ENCODE data around the gene FAM78A. TPM values are rescaled to one million over a fixed set of nuclear protein-coding genes. Genes with fewer than 3 reads are reported as not detected.

Gene FAM78A
- total RNA-seq, 1 experiment from 2014 or later: 0.07 TPM

GRCh38 chr9:131217331-131218031, 58.8 kb downstream of the FAM78A start:
- Histone ChIP-seq H3K4me2 (ENCODE audit: low read length) (no peak overlapping the region), H2AFZ (ENCODE audit: low read length) (no peak overlapping the region), H3K9ac (ENCODE audit: low read length) (no peak overlapping the region), H3K9me2 (replicated peaks; ENCODE audit: low read length) (no peaks in the 10 kb centered on the region), H3K4me1 (ENCODE audit: insufficient read depth, low read length) (no peaks in the 10 kb centered on the region), H3F3A (ENCODE audit: low read length, unreplicated experiment) (no peaks in the 10 kb centered on the region), H3K4me3 (ENCODE audit: low read length) (no peak overlapping the region), H4K20me1 (ENCODE audit: low read length) (no peaks in the 10 kb centered on the region), H3K27ac (ENCODE audit: low read length) (no peak overlapping the region), H3K79me2 (ENCODE audit: low read length) (no peaks in the 10 kb centered on the region), H3K27me3 (ENCODE audit: low read length) (no peaks in the 10 kb centered on the region), H3K36me3 (ENCODE audit: low read depth, low read length) (no peaks in the 10 kb centered on the region), H3K9me3 (ENCODE audit: low read length) (no peaks in the 10 kb centered on the region)
- DNase-seq (no peak), ATAC-seq (peak; percentile 45)
- TF ChIP-seq EZH2 (IDR thresholded peaks at IDR 0.05; ENCODE audit: low read length, unreplicated experiment) (no peak), CTCF (conservative IDR thresholded peaks at IDR 0.05; ENCODE audit: low read depth, low read length) (no peak), EZH2phosphoT487 (IDR thresholded peaks at IDR 0.05; ENCODE audit: borderline replicate concordance, low read length) (no peak)
- POLR2A ChIA-PET (ENCODE audit: unreplicated experiment): no interaction called here
- CTCF ChIA-PET: no interaction called here
- intact Hi-C loops (cut with micrococcal nuclease): no loop called here
- BruUV-seq (replicated peaks): no TSS peak

GRCh38 chr9:131216806-131217205, 59.5 kb downstream of the FAM78A start:
- ATAC-seq (no peak), DNase-seq (no peak)
- Histone ChIP-seq H3K4me2 (ENCODE audit: low read length) (no peak overlapping the region), H3K9me2 (replicated peaks; ENCODE audit: low read length) (no peaks in the 10 kb centered on the region), H4K20me1 (ENCODE audit: low read length) (no peaks in the 10 kb centered on the region), H3K9me3 (ENCODE audit: low read length) (no peaks in the 10 kb centered on the region), H2AFZ (ENCODE audit: low read length) (no peak overlapping the region), H3K4me3 (ENCODE audit: low read length) (no peak overlapping the region), H3K27ac (ENCODE audit: low read length) (no peak overlapping the region), H3K36me3 (ENCODE audit: low read depth, low read length) (peaks cover 3% of the 10 kb centered on the region; the same call in 1 of the 2 replicates), H3F3A (ENCODE audit: low read length, unreplicated experiment) (no peaks in the 10 kb centered on the region), H3K27me3 (ENCODE audit: low read length) (no peaks in the 10 kb centered on the region), H3K4me1 (ENCODE audit: insufficient read depth, low read length) (no peaks in the 10 kb centered on the region), H3K9ac (ENCODE audit: low read length) (no peak overlapping the region), H3K79me2 (ENCODE audit: low read length) (no peaks in the 10 kb centered on the region)
- intact Hi-C loops (cut with micrococcal nuclease): no loop called here
- POLR2A ChIA-PET (ENCODE audit: unreplicated experiment): no interaction called here
- BruUV-seq (replicated peaks): no TSS peak
- CTCF ChIA-PET: no interaction called here
- TF ChIP-seq EZH2phosphoT487 (IDR thresholded peaks at IDR 0.05; ENCODE audit: borderline replicate concordance, low read length) (no peak), EZH2 (IDR thresholded peaks at IDR 0.05; ENCODE audit: low read length, unreplicated experiment) (no peak), CTCF (conservative IDR thresholded peaks at IDR 0.05; ENCODE audit: low read depth, low read length) (no peak)

- DNase-seq (no peak), ATAC-seq (no peak)
- Histone ChIP-seq H4K20me1 (ENCODE audit: low read length) (no peaks in the 10 kb centered on the region), H3K79me2 (ENCODE audit: low read length) (no peaks in the 10 kb centered on the region), H3K9ac (ENCODE audit: low read length) (no peak overlapping the region), H3K9me2 (replicated peaks; ENCODE audit: low read length) (no peaks in the 10 kb centered on the region), H3K4me1 (ENCODE audit: insufficient read depth, low read length) (no peaks in the 10 kb centered on the region), H3K27ac (ENCODE audit: low read length) (no peak overlapping the region), H3F3A (ENCODE audit: low read length, unreplicated experiment) (no peaks in the 10 kb centered on the region), H3K9me3 (ENCODE audit: low read length) (no peaks in the 10 kb centered on the region), H3K36me3 (ENCODE audit: low read depth, low read length) (peaks cover 16% of the 10 kb centered on the region; the same call in 1 of the 2 replicates), H3K4me2 (ENCODE audit: low read length) (no peak overlapping the region), H3K27me3 (ENCODE audit: low read length) (no peaks in the 10 kb centered on the region), H3K4me3 (ENCODE audit: low read length) (no peak overlapping the region), H2AFZ (ENCODE audit: low read length) (no peak overlapping the region)
- ChIA-PET CTCF (no interaction called here), POLR2A (ENCODE audit: unreplicated experiment) (no interaction called here)
- intact Hi-C loops (cut with micrococcal nuclease): no loop called here
- BruUV-seq (replicated peaks): no TSS peak
- TF ChIP-seq EZH2 (IDR thresholded peaks at IDR 0.05; ENCODE audit: low read length, unreplicated experiment): no peak
- no peak for TF ChIP-seq EZH2phosphoT487 (IDR thresholded peaks at IDR 0.05; ENCODE audit: borderline replicate concordance, low read length)
These were observed 61.4 kb downstream of the FAM78A start for GRCh38 chr9:131214876-131215275.
